DOHH2 (cell line): ENCODE results near the gene FGF1.

Experiments
- EZH2phosphoT487 ChIP-seq: fragments of 200-600 bp; sonication (generic); IDR thresholded peaks from 2 replicates; pipeline ENCODE4 v1.6.1; 2017; ENCODE audit warnings: borderline replicate concordance, mild to moderate bottlenecking, antibody characterized with exemption, low read length, moderate library complexity, mixed read lengths
- TF ChIP-seq, protein P1 (sequence below): fragments of 200-600 bp; sonication (generic); IDR thresholded peaks from one replicate; pipeline ENCODE4 v1.5.1; 2014; ENCODE audit warnings: antibody characterized with exemption, mild to moderate bottlenecking, low read depth, low read length; ENCODE audit not compliant: poor library complexity, severe bottlenecking

DNA sequence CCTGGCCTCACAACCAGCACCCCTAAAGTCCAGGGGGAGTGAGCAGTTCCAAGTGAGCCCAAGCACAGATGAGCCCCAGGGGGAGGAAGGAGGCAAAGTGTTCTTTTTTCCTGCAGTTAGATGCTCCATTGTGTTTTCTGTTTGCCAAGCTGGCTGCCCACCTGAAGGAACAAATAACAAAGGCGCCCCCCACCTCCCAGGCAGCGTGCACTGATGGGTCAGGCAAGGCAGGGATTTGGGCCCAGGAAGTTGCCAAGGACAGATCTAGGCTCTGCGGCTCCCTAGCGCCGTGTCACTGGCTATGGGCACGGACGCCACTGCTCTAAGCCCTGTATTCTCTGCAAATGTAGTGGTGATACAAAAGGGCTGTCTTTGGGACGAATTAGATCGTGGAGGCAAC is 21.8 kb downstream of the FGF1 start:
- TF ChIP-seq, protein P1, sequence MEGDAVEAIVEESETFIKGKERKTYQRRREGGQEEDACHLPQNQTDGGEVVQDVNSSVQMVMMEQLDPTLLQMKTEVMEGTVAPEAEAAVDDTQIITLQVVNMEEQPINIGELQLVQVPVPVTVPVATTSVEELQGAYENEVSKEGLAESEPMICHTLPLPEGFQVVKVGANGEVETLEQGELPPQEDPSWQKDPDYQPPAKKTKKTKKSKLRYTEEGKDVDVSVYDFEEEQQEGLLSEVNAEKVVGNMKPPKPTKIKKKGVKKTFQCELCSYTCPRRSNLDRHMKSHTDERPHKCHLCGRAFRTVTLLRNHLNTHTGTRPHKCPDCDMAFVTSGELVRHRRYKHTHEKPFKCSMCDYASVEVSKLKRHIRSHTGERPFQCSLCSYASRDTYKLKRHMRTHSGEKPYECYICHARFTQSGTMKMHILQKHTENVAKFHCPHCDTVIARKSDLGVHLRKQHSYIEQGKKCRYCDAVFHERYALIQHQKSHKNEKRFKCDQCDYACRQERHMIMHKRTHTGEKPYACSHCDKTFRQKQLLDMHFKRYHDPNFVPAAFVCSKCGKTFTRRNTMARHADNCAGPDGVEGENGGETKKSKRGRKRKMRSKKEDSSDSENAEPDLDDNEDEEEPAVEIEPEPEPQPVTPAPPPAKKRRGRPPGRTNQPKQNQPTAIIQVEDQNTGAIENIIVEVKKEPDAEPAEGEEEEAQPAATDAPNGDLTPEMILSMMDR, result no peak
- TF ChIP-seq EZH2phosphoT487, result no peak
